OCI-LY3 (cell line): ENCODE measurements around the gene CIP2A.

Source experiments
- H2AFZ ChIP-seq: fragments of 200-600, 300-600 bp; shearing (Covaris generic); 2 replicates; pipeline ENCODE4 v1.6.0; 2014; ENCODE audit warnings: antibody characterized with exemption, low read depth, low read length
- H3K27ac ChIP-seq: fragments of 200-600, 300-600 bp; sonication (generic); 2 replicates; pipeline ENCODE4 v1.5.1; 2014; ENCODE audit warnings: mild to moderate bottlenecking, low read length, moderate library complexity, mixed read lengths
- H3K27me3 ChIP-seq: fragments of 200-600, 300-600 bp; sonication (generic); 2 replicates; pipeline ENCODE4 v1.6.1; 2014; ENCODE audit warnings: low read depth, low read length, mixed read lengths
- H3K36me3 ChIP-seq: fragments of 200-600, 300-600 bp; sonication (generic); replicated peaks from 2 replicates; pipeline ENCODE3; 2014; ENCODE audit warnings: low read depth, low read length, mixed read lengths
- H3K4me1 ChIP-seq: fragments of 300-600, 200-600 bp; sonication (generic); 2 replicates; pipeline ENCODE4 v1.6.1; 2014; ENCODE audit warnings: low read length, mixed read lengths
- H3K4me2 ChIP-seq: fragments of 200-600, 300-600 bp; sonication (generic); 2 replicates; pipeline ENCODE4 v1.6.1; 2014; ENCODE audit warnings: low read length, mixed read lengths
- H3K4me3 ChIP-seq: fragments of 300-600, 200-600 bp; sonication (generic); 2 replicates; pipeline ENCODE4 v1.5.1; 2014; ENCODE audit warnings: antibody characterized with exemption, mild to moderate bottlenecking, low read length, moderate library complexity
- H3K79me2 ChIP-seq: fragments of 300-600, 200-600 bp; shearing (Covaris generic); 2 replicates; pipeline ENCODE4 v1.6.1; 2014; ENCODE audit warnings: mild to moderate bottlenecking, low read length, mixed read lengths
- H3K9ac ChIP-seq: fragments of 300-600, 200-600 bp; shearing (Covaris generic); 2 replicates; pipeline ENCODE4 v1.6.0; 2014; ENCODE audit warnings: mild to moderate bottlenecking, low read length, moderate library complexity
- H3K9me3 ChIP-seq: fragments of 200-600, 300-600 bp; shearing (Covaris generic); 2 replicates; pipeline ENCODE4 v1.6.1; 2014; ENCODE audit warnings: low read length, mixed read lengths; ENCODE audit not compliant: insufficient read depth
- H4K20me1 ChIP-seq: fragments of 200-600, 300-600 bp; sonication (generic); 2 replicates; pipeline ENCODE4 v1.6.1; 2016; ENCODE audit warnings: low read length, mixed read lengths; ENCODE audit not compliant: insufficient read depth
- CTCF ChIP-seq: fragments of 200-600, 300-600 bp; sonication (generic); IDR thresholded peaks from 2 replicates; pipeline ENCODE4 v1.5.1; 2014; ENCODE audit warnings: antibody characterized with exemption, low read length, low read depth
- EZH2phosphoT487 ChIP-seq: fragments of 200-600 bp; shearing (Covaris generic); IDR thresholded peaks from 2 replicates; pipeline ENCODE4 v1.6.1; 2018; ENCODE audit warnings: antibody characterized with exemption, mixed run types, low read depth

The CIP2A gene

GRCh38 chr3:108525256-108525655, 64.0 kb downstream of the CIP2A start:
- Histone ChIP-seq H3K9ac (no peak overlapping the region), H3K4me1 (peaks cover 9% of the 10 kb centered on the region), H3K36me3 (no peaks in the 10 kb centered on the region), H3K4me3 (no peak overlapping the region), H3K27me3 (no peaks in the 10 kb centered on the region), H3K79me2 (no peaks in the 10 kb centered on the region), H3K9me3 (no peaks in the 10 kb centered on the region), H3K27ac (no peak overlapping the region), H3K4me2 (no peak overlapping the region), H4K20me1 (no peaks in the 10 kb centered on the region), H2AFZ (no peak overlapping the region)
- no peak for TF ChIP-seq CTCF
- no peak for TF ChIP-seq EZH2phosphoT487

- peaks cover 9% of the 10 kb centered on the region for H3K4me1 ChIP-seq
- no peak overlapping the region for H3K4me3 ChIP-seq
- no peaks in the 10 kb centered on the region for H3K79me2 ChIP-seq
- H3K36me3 ChIP-seq: no peaks in the 10 kb centered on the region
- H3K4me2 ChIP-seq: no peak overlapping the region
- no peaks in the 10 kb centered on the region for H4K20me1 ChIP-seq
- no peak overlapping the region for H3K9ac ChIP-seq
- H2AFZ ChIP-seq: no peak overlapping the region
- no peak for TF ChIP-seq CTCF
- TF ChIP-seq EZH2phosphoT487: no peak
- no peak overlapping the region for H3K27ac ChIP-seq
- H3K27me3 ChIP-seq: no peaks in the 10 kb centered on the region
- H3K9me3 ChIP-seq: no peaks in the 10 kb centered on the region
Measured at GRCh38 chr3:108524537-108524936, 64.7 kb downstream of the CIP2A start.

- Histone ChIP-seq H3K27ac (no peak overlapping the region), H3K27me3 (no peaks in the 10 kb centered on the region), H3K4me3 (no peak overlapping the region), H3K4me2 (no peak overlapping the region), H3K9ac (no peak overlapping the region), H3K4me1 (no peaks in the 10 kb centered on the region), H2AFZ (no peak overlapping the region), H3K9me3 (no peaks in the 10 kb centered on the region), H3K36me3 (no peaks in the 10 kb centered on the region), H3K79me2 (no peaks in the 10 kb centered on the region), H4K20me1 (no peaks in the 10 kb centered on the region)
- no peak for TF ChIP-seq CTCF
- no peak for TF ChIP-seq EZH2phosphoT487
Measured at GRCh38 chr3:108518895-108519294, 70.3 kb downstream of the CIP2A start.

GRCh38 chr3:108516881-108517280, 72.4 kb downstream of the CIP2A start:
- Histone ChIP-seq H3K36me3 (no peaks in the 10 kb centered on the region), H3K27me3 (no peaks in the 10 kb centered on the region), H2AFZ (no peak overlapping the region), H3K4me2 (no peak overlapping the region), H3K79me2 (no peaks in the 10 kb centered on the region), H3K4me3 (no peak overlapping the region), H3K9me3 (no peaks in the 10 kb centered on the region), H4K20me1 (no peaks in the 10 kb centered on the region), H3K4me1 (no peaks in the 10 kb centered on the region), H3K27ac (no peak overlapping the region), H3K9ac (no peak overlapping the region)
- TF ChIP-seq CTCF (no peak), EZH2phosphoT487 (no peak)
